Ascending aorta (tissue), 2 donors: ENCODE results near the gene CLASP1. TPM values are rescaled to one million over a fixed set of nuclear protein-coding genes. Genes with fewer than 3 reads are reported as not detected.

Experiments used
- DNase-seq, 2 donors: peaks; one replicate each; pipeline ENCODE4 v3.0.0-alpha.2; 2019; ENCODE audit warnings: low spot score in 2 of 2
- H3K27ac ChIP-seq, 2 donors: fragments of 200-600 bp; sonication (generic); one replicate each; pipeline ENCODE4 v1.5.1; 2016 to 2017; ENCODE audit warnings: mild to moderate bottlenecking in 1 of 2
- H3K27me3 ChIP-seq: fragments of 200-600 bp; sonication (generic); one replicate; pipeline ENCODE4 v1.5.1; 2017
- H3K36me3 ChIP-seq, 2 donors: fragments of 200-600 bp; sonication (generic); one replicate each; pipeline ENCODE4 v1.5.1; 2016
- H3K4me1 ChIP-seq, 2 donors: fragments of 200-600 bp; sonication (generic); one replicate each; pipeline ENCODE4 v1.5.1; 2016 to 2017; ENCODE audit warnings: mild to moderate bottlenecking in 1 of 2
- H3K4me3 ChIP-seq, 2 donors: fragments of 200-600 bp; sonication (generic); one replicate each; pipeline ENCODE4 v1.5.1; 2016 to 2017; ENCODE audit warnings: mild to moderate bottlenecking in 1 of 2
- H3K9me3 ChIP-seq, 2 donors: fragments of 200-600 bp; sonication (generic); one replicate each; pipeline ENCODE4 v1.5.1; 2016
- CTCF ChIP-seq, 3 experiments: fragments of 200-600 bp in 2 of 3; fragments of 450-650 bp in 1 of 3; sonication (generic) in 2 of 3; IDR thresholded peaks; one replicate each; pipeline ENCODE4 v1.5.1; 2016 to 2019; ENCODE audit warnings: antibody characterized with exemption in 3 of 3, mild to moderate bottlenecking in 1 of 3, moderate library complexity in 1 of 3
- intact Hi-C: fragments of 100-400 bp; cut with DNase I; formaldehyde crosslinking; loops from one replicate; pipeline ENCODE4 v1.15.1; 2023
- total RNA-seq: library from RNA; depleted of rRNA; stranded (reverse); fragments of >200 nt; gene quantifications from one replicate; pipeline ENCODE4 v1.1.0, GENCODE V29; 2016

The CLASP1 gene
- total RNA-seq, 1 donor from 2014 or later: 78.0 TPM

GRCh38 chr2:121398853-121399252, 250.4 kb downstream of the CLASP1 start:
- DNase-seq: no peak
- TF ChIP-seq CTCF (IDR thresholded peaks at IDR 0.05): no peak
- no peak overlapping the region for H3K4me3 ChIP-seq
- H3K27ac ChIP-seq: peak overlapping the region in 1 of 2 donors; percentile 50
- peaks cover 0 to 6% of the 10 kb centered on the region in 2 donors for H3K4me1 ChIP-seq
- no peaks in the 10 kb centered on the region for H3K27me3 ChIP-seq
- peaks cover 43 to 64% of the 10 kb centered on the region in 2 donors for H3K36me3 ChIP-seq
- intact Hi-C loops: no loop called here
- no peaks in the 10 kb centered on the region for H3K9me3 ChIP-seq

GRCh38 chr2:121390082-121390692, 259.1 kb downstream of the CLASP1 start:
- intact Hi-C loops: no loop called here
- no peak for TF ChIP-seq CTCF (IDR thresholded peaks at IDR 0.05)
- Histone ChIP-seq H3K4me1 (no peaks in the 10 kb centered on the region), H3K9me3 (no peaks in the 10 kb centered on the region), H3K27ac (no peak overlapping the region), H3K36me3 (peaks cover 25 to 43% of the 10 kb centered on the region in 2 donors), H3K4me3 (no peak overlapping the region), H3K27me3 (no peaks in the 10 kb centered on the region)
- DNase-seq: no peak

- no peaks in the 10 kb centered on the region for H3K27me3 ChIP-seq
- H3K4me1 ChIP-seq: no peaks in the 10 kb centered on the region
- DNase-seq: no peak
- H3K36me3 ChIP-seq: peaks cover 30 to 41% of the 10 kb centered on the region in 2 donors
- H3K9me3 ChIP-seq: no peaks in the 10 kb centered on the region
- H3K27ac ChIP-seq: no peak overlapping the region
- TF ChIP-seq CTCF (IDR thresholded peaks at IDR 0.05): no peak
- intact Hi-C loops: no loop called here
- H3K4me3 ChIP-seq: no peak overlapping the region
These were observed 260.9 kb downstream of the CLASP1 start for GRCh38 chr2:121388371-121388770.

- H3K27ac ChIP-seq: no peak overlapping the region
- no peaks in the 10 kb centered on the region for H3K9me3 ChIP-seq
- no peak overlapping the region for H3K4me3 ChIP-seq
- TF ChIP-seq CTCF (IDR thresholded peaks at IDR 0.05): no peak
- H3K36me3 ChIP-seq: peaks cover 37 to 47% of the 10 kb centered on the region in 2 donors
- no peaks in the 10 kb centered on the region for H3K4me1 ChIP-seq
- no peak for DNase-seq
- intact Hi-C loops: no loop called here
- no peaks in the 10 kb centered on the region for H3K27me3 ChIP-seq
These were observed 261.5 kb downstream of the CLASP1 start for GRCh38 chr2:121387591-121388325.

- DNase-seq: no peak
- Histone ChIP-seq H3K36me3 (peaks cover 46 to 52% of the 10 kb centered on the region in 2 donors), H3K9me3 (no peaks in the 10 kb centered on the region), H3K27me3 (no peaks in the 10 kb centered on the region), H3K4me3 (no peak overlapping the region), H3K27ac (no peak overlapping the region), H3K4me1 (no peaks in the 10 kb centered on the region)
- no peak for TF ChIP-seq CTCF (IDR thresholded peaks at IDR 0.05)
- intact Hi-C loops: no loop called here
These were observed 262.6 kb downstream of the CLASP1 start for GRCh38 chr2:121386707-121387106.
